IMR-90 (cell line): ENCODE measurements around the gene ANO9. TPM values are rescaled to one million over a fixed set of nuclear protein-coding genes. Genes with fewer than 3 reads are reported as not detected.

ENCODE experiments used
- ATAC-seq: fragments of 200-7000 bp; cut with Tn5 transposase; 2 replicates; pipeline ENCODE4 v1.9.1; 2020; ENCODE audit warnings: low read depth, mild to moderate bottlenecking, moderate library complexity
- BruUV-seq: library from RNA; stranded (reverse); fragments of 400-500 nt; replicated peaks from 2 replicates; lab custom pipeline; 2021; lab: Mats Ljungman, UMichigan
- CTCF ChIA-PET: fragments of 300-600 bp; formaldehyde crosslinking; extraction: SDS; loops from one replicate; lab custom pipeline; 2021; ENCODE audit warnings: antibody characterized with exemption; lab: Yijun Ruan, JAX
- POLR2A ChIA-PET: fragments of 300-600 bp; sonication (Branson Sonifier 250); formaldehyde crosslinking; loops from one replicate; lab custom pipeline; 2022; ENCODE audit warnings: antibody characterized with exemption; ENCODE audit not compliant: unreplicated experiment; lab: Charles Lee
- DNase-seq: peaks from one replicate; pipeline ENCODE4 v3.0.0; 2013
- H2AFZ ChIP-seq: replicated peaks from 2 replicates; pipeline ENCODE3; 2013; ENCODE audit warnings: low read length, mild to moderate bottlenecking; ENCODE audit not compliant: poor library complexity
- H2AK5ac ChIP-seq: 2 replicates; pipeline ENCODE4 v1.6.1; 2013; ENCODE audit warnings: low read depth, low read length, inconsistent platforms
- H2AK9ac ChIP-seq: replicated peaks from 2 replicates; pipeline ENCODE3; 2013; ENCODE audit warnings: mild to moderate bottlenecking, low read depth, low read length, moderate library complexity; ENCODE audit not compliant: poor library complexity
- H2BK120ac ChIP-seq: 2 replicates; pipeline ENCODE4 v1.6.1; 2013; ENCODE audit warnings: low read depth, low read length, inconsistent platforms
- H2BK15ac ChIP-seq: 3 replicates; pipeline ENCODE4 v1.6.1; 2013; ENCODE audit warnings: low read depth, low read length, inconsistent platforms
- H2BK20ac ChIP-seq: 2 replicates; pipeline ENCODE4 v1.6.1; 2013; ENCODE audit warnings: low read depth, mild to moderate bottlenecking, inconsistent platforms, low read length, moderate library complexity
- H2BK5ac ChIP-seq: 2 replicates; pipeline ENCODE4 v1.6.1; 2013; ENCODE audit warnings: mild to moderate bottlenecking, low read depth, low read length, inconsistent platforms; ENCODE audit not compliant: poor library complexity, severe bottlenecking
- H3K14ac ChIP-seq: replicated peaks from 2 replicates; pipeline ENCODE4 v1.6.1; 2013; ENCODE audit warnings: low read depth, low read length, inconsistent platforms
- H3K18ac ChIP-seq: 2 replicates; pipeline ENCODE4 v1.6.1; 2013; ENCODE audit warnings: low read depth, low read length, control low read depth
- H3K23ac ChIP-seq: 2 replicates; pipeline ENCODE4 v1.6.1; 2013; ENCODE audit warnings: low read depth, low read length, inconsistent platforms
- H3K27ac ChIP-seq: 2 replicates; pipeline ENCODE4 v1.5.1; 2013; ENCODE audit warnings: mild to moderate bottlenecking, control low read depth, low read length; ENCODE audit not compliant: insufficient read depth
- H3K27me3 ChIP-seq: 2 replicates; pipeline ENCODE4 v1.6.1; 2013; ENCODE audit warnings: low read length; ENCODE audit not compliant: control insufficient read depth, insufficient read depth
- H3K36me3 ChIP-seq: 2 replicates; pipeline ENCODE4 v1.6.1; 2013; ENCODE audit warnings: low read length, mixed read lengths; ENCODE audit not compliant: control insufficient read depth, insufficient read depth
- H3K4ac ChIP-seq: 2 replicates; pipeline ENCODE4 v1.6.1; 2013; ENCODE audit warnings: low read depth, low read length, inconsistent platforms
- H3K4me1 ChIP-seq: 2 replicates; pipeline ENCODE4 v1.6.1; 2013; ENCODE audit warnings: low read length, mixed read lengths; ENCODE audit not compliant: control insufficient read depth, insufficient read depth
- H3K4me2 ChIP-seq: 2 replicates; pipeline ENCODE4 v1.6.1; 2013; ENCODE audit warnings: low read depth, mild to moderate bottlenecking, control low read depth, low read length, moderate library complexity
- H3K4me3 ChIP-seq: 2 replicates; pipeline ENCODE4 v1.5.1; 2013; ENCODE audit warnings: low read depth, mild to moderate bottlenecking, control low read depth, low read length, moderate library complexity; ENCODE audit not compliant: insufficient read depth
- H3K56ac ChIP-seq: 2 replicates; pipeline ENCODE4 v1.6.1; 2013; ENCODE audit warnings: low read length, inconsistent platforms; ENCODE audit not compliant: insufficient read depth; ENCODE audit errors: extremely low read depth
- H3K79me1 ChIP-seq, 2 experiments: 2 replicates each; pipeline ENCODE4 v1.6.1; 2013; ENCODE audit warnings: low read length in 2 of 2, inconsistent platforms in 1 of 2, low read depth in 1 of 2
- H3K9ac ChIP-seq: 2 replicates; pipeline ENCODE4 v1.6.1; 2013; ENCODE audit warnings: low read depth, low read length, control low read depth
- H3K9me1 ChIP-seq: 2 replicates; pipeline ENCODE4 v1.6.1; 2013; ENCODE audit warnings: low read length, inconsistent platforms; ENCODE audit not compliant: insufficient read depth
- H3K9me3 ChIP-seq: 2 replicates; pipeline ENCODE4 v1.6.1; 2013; ENCODE audit warnings: low read length; ENCODE audit not compliant: control insufficient read depth, insufficient read depth
- H4K20me1 ChIP-seq: 2 replicates; pipeline ENCODE4 v1.6.1; 2013; ENCODE audit warnings: low read length, inconsistent platforms; ENCODE audit not compliant: insufficient read depth
- H4K5ac ChIP-seq: 2 replicates; pipeline ENCODE4 v1.6.1; 2013; ENCODE audit warnings: mild to moderate bottlenecking, low read depth, low read length, control low read depth
- H4K8ac ChIP-seq, 2 experiments: 2 replicates each; pipeline ENCODE4 v1.6.1; 2013; ENCODE audit warnings: low read depth in 2 of 2, low read length in 2 of 2, control low read depth in 1 of 2, inconsistent platforms in 1 of 2
- H4K91ac ChIP-seq: 2 replicates; pipeline ENCODE4 v1.6.1; 2013; ENCODE audit warnings: low read depth, low read length, inconsistent platforms; ENCODE audit not compliant: insufficient read depth
- BHLHE40 ChIP-seq: fragments of 150-350 bp; IDR thresholded peaks from 2 replicates; pipeline ENCODE4 v1.6.1; 2016; ENCODE audit warnings: mild to moderate bottlenecking, low read depth, low read length
- CEBPB ChIP-seq: IDR thresholded peaks from 2 replicates; pipeline ENCODE4 v1.6.1; 2012; ENCODE audit warnings: low read depth, low read length, improper control_type of control experiment
- CHD1 ChIP-seq: IDR thresholded peaks from 2 replicates; pipeline ENCODE4 v1.6.1; 2012; ENCODE audit warnings: low read depth, low read length, improper control_type of control experiment
- ELK1 ChIP-seq: fragments of 150-350 bp; IDR thresholded peaks from 2 replicates; pipeline ENCODE4 v1.6.1; 2016; ENCODE audit warnings: low read depth, mild to moderate bottlenecking, low read length, moderate library complexity, borderline replicate concordance
- FOS ChIP-seq: fragments of 150-350 bp; IDR thresholded peaks from 2 replicates; pipeline ENCODE4 v1.6.1; 2016; ENCODE audit warnings: low read depth, low read length
- MAFK ChIP-seq: IDR thresholded peaks from 2 replicates; pipeline ENCODE4 v1.6.1; 2012; ENCODE audit warnings: low read depth, low read length, improper control_type of control experiment
- MAZ ChIP-seq: IDR thresholded peaks from 2 replicates; pipeline ENCODE4 v1.6.1; 2012; ENCODE audit warnings: low read depth, mild to moderate bottlenecking, low read length, improper control_type of control experiment, moderate library complexity, borderline replicate concordance
- MXI1 ChIP-seq: IDR thresholded peaks from 2 replicates; pipeline ENCODE4 v1.6.1; 2012; ENCODE audit warnings: low read depth, mild to moderate bottlenecking, low read length, moderate library complexity, borderline replicate concordance
- NFE2L2 ChIP-seq: fragments of 150-350 bp; IDR thresholded peaks from 2 replicates; pipeline ENCODE4 v1.6.1; 2016; ENCODE audit warnings: low read depth, mild to moderate bottlenecking, low read length
- POLR2A ChIP-seq: IDR thresholded peaks from 2 replicates; pipeline ENCODE4 v1.6.1; 2012; ENCODE audit warnings: mild to moderate bottlenecking, low read depth, low read length
- RAD21 ChIP-seq: IDR thresholded peaks from 2 replicates; pipeline ENCODE4 v1.6.1; 2012; ENCODE audit warnings: low read length, improper control_type of control experiment
- RCOR1 ChIP-seq: IDR thresholded peaks from 2 replicates; pipeline ENCODE4 v1.6.1; 2012; ENCODE audit warnings: mild to moderate bottlenecking, low read length, improper control_type of control experiment; ENCODE audit not compliant: insufficient replicate concordance
- RFX5 ChIP-seq: IDR thresholded peaks from 2 replicates; pipeline ENCODE4 v1.8.0; 2012; ENCODE audit warnings: low read depth, mild to moderate bottlenecking, low read length, moderate library complexity
- SMC3 ChIP-seq: fragments of 150-350 bp; IDR thresholded peaks from 2 replicates; pipeline ENCODE4 v1.6.1; 2016; ENCODE audit warnings: low read depth, mild to moderate bottlenecking, antibody characterized with exemption, low read length, moderate library complexity
- WGBS, 2 experiments: methylation state at CpG; one replicate each; pipeline versions ENCODE4 v1.1.5 to v1.1.7; 2013; ENCODE audit warnings: missing lambda C conversion rate in 2 of 2; ENCODE audit not compliant: insufficient read length in 1 of 2; ENCODE audit errors: extremely low coverage in 2 of 2; 5-methylcytosine and 5-hydroxymethylcytosine counted together
- dilution Hi-C: fragments of 300-500 bp; cut with HindIII; formaldehyde crosslinking; loops from one replicate; pipeline ENCODE4 v1.14.3; 2018; ENCODE audit warnings: low sequenced_read_pairs; ENCODE audit not compliant: unreplicated experiment
- in situ Hi-C: fragments of 300-500 bp; cut with MboI; formaldehyde crosslinking; loops from 3 replicates; pipeline ENCODE4 v1.14.3; 2019; ENCODE audit warnings: low sequenced_read_pairs, inconsistent platforms, mixed read lengths
- intact Hi-C: fragments of 100-400 bp; cut with micrococcal nuclease; formaldehyde crosslinking; loops from 2 replicates; pipeline ENCODE4 v1.10.0; 2022
- polyA plus RNA-seq, 3 experiments: library from polyadenylated mRNA; depleted of rRNA; stranded (reverse); fragments of >200 nt; gene quantifications; 2 replicates each; pipeline ENCODE4 v1.2.3, GENCODE V29; 2012; ENCODE audit warnings: low replicate concordance in 1 of 3
- total RNA-seq: library from RNA; depleted of rRNA; stranded (reverse); fragments of >200 nt; gene quantifications from 2 replicates; pipeline ENCODE4 v1.2.3, GENCODE V29; 2012
- TF ChIP-seq, protein P1 (sequence below): conservative IDR thresholded peaks from 2 replicates; pipeline ENCODE4 v1.5.1; 2012; ENCODE audit warnings: mild to moderate bottlenecking, low read depth, low read length, improper control_type of control experiment
- TF ChIP-seq, protein P2 (sequence below): fragments of 150-350 bp; IDR thresholded peaks from 2 replicates; pipeline ENCODE4 v1.6.1; 2017; ENCODE audit warnings: mild to moderate bottlenecking, antibody characterized with exemption, low read length, low read depth

ANO9 gene
- total and polyA plus RNA-seq, 2 of the 4 experiments (the other 2 are of a cell fraction) = not detected

DNA sequence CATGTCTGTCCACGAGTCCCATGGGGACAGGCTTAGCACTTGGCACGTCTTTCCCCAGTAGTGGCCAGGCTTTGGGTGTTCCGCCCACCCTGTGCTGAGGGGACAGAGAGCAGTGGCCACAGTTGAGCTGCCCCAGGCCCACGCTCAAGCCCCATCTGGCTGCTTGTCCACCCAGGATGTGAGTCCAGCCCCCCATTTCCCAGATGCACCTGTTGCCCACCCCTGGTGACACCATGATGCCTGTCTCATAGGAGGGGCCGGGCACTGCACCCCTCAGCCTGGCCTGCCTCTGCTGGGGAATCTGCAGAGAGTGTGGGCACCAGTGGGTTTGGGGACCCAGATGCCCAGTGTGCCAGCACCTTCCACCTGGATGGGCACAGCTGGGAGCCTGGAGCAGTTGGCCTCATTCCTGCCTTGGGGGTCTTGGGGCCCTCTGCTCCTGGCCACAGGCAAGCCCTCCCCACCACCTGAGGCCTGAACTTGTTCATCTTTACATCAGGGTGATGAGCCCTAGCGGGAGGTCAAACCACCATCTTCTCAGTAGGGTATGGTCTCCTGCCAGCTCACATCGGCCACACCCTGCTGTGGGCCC, 32.7 kb downstream of the ANO9 start:
- DNase-seq (no peak), ATAC-seq (no peak)
- Histone ChIP-seq H4K91ac (no peak overlapping the region), H2AK9ac (no peak overlapping the region), H3K79me1 (no peaks in the 10 kb centered on the region), H4K5ac (no peak overlapping the region), H3K23ac (no peak overlapping the region), H3K9ac (no peak overlapping the region), H3K14ac (no peak overlapping the region), H4K20me1 (no peaks in the 10 kb centered on the region), H2AFZ (no peak overlapping the region), H3K36me3 (no peaks in the 10 kb centered on the region), H3K27ac (no peak overlapping the region), H3K56ac (no peak overlapping the region), H3K9me3 (no peaks in the 10 kb centered on the region), H3K18ac (no peak overlapping the region), H3K9me1 (no peaks in the 10 kb centered on the region), H3K4ac (no peak overlapping the region), H2BK15ac (no peak overlapping the region), H2AK5ac (no peak overlapping the region), H2BK5ac (no peak overlapping the region), H4K8ac (no peak overlapping the region), H3K4me1 (peaks cover 3% of the 10 kb centered on the region; the same call in 1 of the 2 replicates), H2BK120ac (no peak overlapping the region), H3K4me2 (no peak overlapping the region), H2BK20ac (no peak overlapping the region), H3K4me3 (no peak overlapping the region), H3K27me3 (no peaks in the 10 kb centered on the region; the same call in 1 of the 2 replicates)
- TF ChIP-seq BHLHE40 (no peak), MXI1 (no peak), NFE2L2 (no peak), RAD21 (no peak), CEBPB (no peak), MAFK (no peak), MAZ (no peak), CHD1 (no peak), RFX5 (no peak), SMC3 (no peak), ELK1 (no peak), RCOR1 (no peak), FOS (no peak), POLR2A (no peak)
- TF ChIP-seq, protein P1, sequence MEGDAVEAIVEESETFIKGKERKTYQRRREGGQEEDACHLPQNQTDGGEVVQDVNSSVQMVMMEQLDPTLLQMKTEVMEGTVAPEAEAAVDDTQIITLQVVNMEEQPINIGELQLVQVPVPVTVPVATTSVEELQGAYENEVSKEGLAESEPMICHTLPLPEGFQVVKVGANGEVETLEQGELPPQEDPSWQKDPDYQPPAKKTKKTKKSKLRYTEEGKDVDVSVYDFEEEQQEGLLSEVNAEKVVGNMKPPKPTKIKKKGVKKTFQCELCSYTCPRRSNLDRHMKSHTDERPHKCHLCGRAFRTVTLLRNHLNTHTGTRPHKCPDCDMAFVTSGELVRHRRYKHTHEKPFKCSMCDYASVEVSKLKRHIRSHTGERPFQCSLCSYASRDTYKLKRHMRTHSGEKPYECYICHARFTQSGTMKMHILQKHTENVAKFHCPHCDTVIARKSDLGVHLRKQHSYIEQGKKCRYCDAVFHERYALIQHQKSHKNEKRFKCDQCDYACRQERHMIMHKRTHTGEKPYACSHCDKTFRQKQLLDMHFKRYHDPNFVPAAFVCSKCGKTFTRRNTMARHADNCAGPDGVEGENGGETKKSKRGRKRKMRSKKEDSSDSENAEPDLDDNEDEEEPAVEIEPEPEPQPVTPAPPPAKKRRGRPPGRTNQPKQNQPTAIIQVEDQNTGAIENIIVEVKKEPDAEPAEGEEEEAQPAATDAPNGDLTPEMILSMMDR = no peak
- TF ChIP-seq, protein P2, sequence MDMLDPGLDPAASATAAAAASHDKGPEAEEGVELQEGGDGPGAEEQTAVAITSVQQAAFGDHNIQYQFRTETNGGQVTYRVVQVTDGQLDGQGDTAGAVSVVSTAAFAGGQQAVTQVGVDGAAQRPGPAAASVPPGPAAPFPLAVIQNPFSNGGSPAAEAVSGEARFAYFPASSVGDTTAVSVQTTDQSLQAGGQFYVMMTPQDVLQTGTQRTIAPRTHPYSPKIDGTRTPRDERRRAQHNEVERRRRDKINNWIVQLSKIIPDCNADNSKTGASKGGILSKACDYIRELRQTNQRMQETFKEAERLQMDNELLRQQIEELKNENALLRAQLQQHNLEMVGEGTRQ = no peak
- ChIA-PET POLR2A (no interaction called here), CTCF (no interaction called here)
- BruUV-seq = no TSS peak
- 74% methylated on average over 4 of the region's 7 CpGs; no CpG with 5 or more reads in 1 of the 2 experiments for WGBS, 2 experiments
- in situ Hi-C loops = no loop called here
- dilution Hi-C loops = no loop called here
- intact Hi-C loops = no loop called here
